SIG-M5 treated with dmso at 0.1 percent for 504 hours (cell line): ENCODE measurements around the gene ZNF775.

Experiments
- DNase-seq: peaks from one replicate; lab custom pipeline; 2025; ENCODE audit not compliant: unreplicated experiment; lab: John Stamatoyannopoulos, UW

ZNF775 gene

DNA sequence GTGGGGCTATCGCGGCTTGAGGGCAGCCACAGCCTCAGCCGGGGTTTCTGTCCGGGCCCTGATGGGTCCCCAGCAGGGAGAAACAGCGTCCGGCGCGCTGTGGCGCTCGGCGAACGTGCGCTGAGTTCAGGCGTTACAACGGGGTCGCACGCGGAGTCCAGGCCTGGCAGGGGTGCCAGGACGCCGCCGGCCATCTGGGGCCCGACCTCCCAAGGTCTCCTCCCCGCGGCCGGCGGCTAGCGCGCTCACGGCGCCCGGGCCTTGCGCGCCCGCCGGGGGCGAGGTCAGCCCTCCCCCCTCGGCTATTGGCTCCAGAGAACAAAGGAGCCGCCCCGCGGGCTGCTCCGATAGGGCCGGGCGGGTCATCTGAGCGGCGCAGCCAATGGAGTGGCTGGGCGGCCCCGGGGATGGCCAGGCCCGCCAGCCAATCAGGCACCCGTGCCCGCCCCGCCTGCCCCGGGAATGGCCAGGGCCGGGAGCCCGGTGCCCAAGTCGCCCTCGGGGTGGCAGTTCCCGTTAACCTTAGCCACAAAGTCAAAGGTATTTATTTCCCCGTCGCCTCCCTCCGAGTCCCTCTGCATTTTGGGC, at the start of gene ZNF775:
ZNF775 (plus strand) TSS at position 478 of the 588 bp plus-strand sequence. CDS start 9,141 bp downstream, outside the sequence.
- peak; percentile 91 for DNase-seq

GRCh38 chr7:150329331-150330120, 49.6 kb upstream of the ZNF775 start:
- no peak for DNase-seq

DNA sequence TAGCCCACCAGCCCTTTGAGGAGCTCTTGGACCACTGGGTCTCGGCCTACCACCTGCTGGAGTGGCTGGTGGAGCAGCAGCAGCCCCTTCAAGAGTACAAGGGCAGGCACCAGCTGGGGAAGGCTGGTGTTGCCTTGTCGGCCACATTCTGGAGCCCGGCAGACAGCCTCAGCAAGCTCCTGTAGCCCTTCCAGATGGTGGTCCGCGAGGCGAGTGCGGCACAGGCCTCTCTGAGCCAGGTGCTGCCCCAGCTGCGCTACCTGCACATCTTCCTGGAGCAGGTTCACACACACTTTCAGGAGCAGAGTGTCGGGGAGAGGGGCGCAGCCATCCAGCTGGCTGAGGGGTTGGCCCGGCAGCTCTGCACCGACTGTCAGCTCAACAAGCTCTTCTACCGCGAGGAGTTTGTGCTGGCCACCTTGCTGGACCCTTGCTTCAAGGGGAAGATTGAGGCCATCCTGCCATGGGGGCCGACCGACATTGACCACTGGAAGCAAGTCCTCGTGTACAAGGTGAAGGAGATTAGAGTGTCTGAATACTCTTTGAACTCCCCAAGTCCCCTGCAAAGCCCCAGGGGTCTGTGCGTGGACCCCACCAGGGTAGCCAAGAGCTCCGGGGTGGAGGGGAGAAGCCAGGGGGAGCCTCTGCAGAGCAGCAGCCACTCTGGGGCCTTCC, 48.8 kb upstream of the ZNF775 start:
- no peak for DNase-seq

GRCh38 chr7:150332852-150333635, 46.1 kb upstream of the ZNF775 start:
- DNase-seq, result no peak

GRCh38 chr7:150333659-150334058, 45.5 kb upstream of the ZNF775 start:
- DNase-seq, result no peak

DNA sequence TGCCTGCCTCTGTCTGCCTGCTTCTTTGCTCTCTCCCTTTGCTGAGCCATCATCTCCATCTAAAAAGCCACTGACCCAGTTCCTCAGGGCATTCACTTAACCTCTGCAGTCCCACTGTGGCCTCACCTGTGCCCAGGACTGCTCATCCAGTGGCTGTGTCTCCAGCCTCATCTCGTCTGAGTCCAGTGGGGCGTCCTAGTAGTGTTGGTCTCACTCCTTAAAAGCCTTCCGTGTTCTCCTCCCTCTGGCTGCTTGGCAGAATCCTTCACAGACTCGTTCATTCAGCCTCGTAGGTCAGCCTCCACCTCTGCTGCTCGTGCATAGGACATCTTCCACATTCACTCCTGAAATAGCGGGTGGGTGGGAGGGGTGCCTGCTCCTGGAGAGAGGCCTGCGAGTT, 45.0 kb upstream of the ZNF775 start:
- no peak for DNase-seq

GRCh38 chr7:150335108-150335773, 43.9 kb upstream of the ZNF775 start:
- DNase-seq, result no peak

DNA sequence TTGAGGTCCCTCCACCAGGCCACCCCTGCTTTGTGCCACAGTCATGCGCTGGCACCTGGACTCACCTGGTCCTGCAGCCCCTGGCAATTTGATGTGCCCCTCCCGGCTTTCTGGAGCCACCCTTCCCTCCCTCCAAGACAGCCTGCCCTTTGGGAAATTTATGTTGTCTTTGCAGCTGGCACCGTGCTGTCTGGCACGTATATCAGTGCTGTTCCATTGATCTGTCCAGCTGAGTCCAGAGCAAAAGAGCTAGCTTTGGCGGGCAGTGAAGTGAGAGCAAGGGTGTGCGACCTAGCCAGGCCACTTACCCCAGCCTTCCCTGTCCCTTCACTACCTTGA, 43.4 kb upstream of the ZNF775 start:
- DNase-seq, result no peak

DNA sequence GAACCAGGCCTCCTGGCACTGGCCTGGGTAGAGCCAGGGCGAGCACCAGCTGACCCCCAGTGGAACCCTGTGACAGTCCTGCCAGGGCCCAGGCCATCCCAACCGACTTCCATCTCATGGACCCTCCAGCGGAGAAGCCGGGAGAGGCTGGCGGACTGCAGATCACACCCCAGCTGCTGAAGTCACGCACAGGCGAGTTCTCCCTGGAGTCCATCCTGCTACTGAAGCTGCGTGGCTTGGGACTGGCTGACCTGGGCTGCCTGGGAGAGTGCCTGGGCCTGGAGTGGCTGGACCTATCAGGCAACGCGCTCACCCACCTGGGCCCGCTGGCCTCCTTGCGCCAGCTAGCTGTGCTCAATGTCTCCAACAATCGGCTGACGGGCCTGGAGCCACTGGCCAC, 42.4 kb upstream of the ZNF775 start:
- DNase-seq, result no peak

DNA sequence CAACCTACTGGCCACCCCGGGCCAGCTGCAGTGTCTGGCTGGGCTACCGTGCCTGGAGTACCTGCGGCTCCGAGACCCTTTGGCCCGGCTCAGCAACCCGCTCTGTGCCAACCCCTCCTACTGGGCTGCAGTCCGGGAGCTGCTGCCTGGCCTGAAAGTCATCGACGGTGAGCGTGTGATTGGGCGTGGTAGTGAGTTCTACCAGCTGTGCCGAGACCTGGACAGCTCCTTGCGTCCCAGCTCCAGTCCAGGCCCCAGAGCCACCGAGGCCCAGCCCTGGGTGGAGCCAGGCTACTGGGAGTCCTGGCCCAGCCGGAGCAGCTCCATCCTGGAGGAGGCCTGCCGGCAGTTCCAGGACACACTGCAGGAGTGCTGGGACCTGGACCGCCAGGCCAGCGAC, 42.0 kb upstream of the ZNF775 start:
- no peak for DNase-seq

GRCh38 chr7:150337659-150338081, 41.5 kb upstream of the ZNF775 start:
- DNase-seq, result no peak

DNA sequence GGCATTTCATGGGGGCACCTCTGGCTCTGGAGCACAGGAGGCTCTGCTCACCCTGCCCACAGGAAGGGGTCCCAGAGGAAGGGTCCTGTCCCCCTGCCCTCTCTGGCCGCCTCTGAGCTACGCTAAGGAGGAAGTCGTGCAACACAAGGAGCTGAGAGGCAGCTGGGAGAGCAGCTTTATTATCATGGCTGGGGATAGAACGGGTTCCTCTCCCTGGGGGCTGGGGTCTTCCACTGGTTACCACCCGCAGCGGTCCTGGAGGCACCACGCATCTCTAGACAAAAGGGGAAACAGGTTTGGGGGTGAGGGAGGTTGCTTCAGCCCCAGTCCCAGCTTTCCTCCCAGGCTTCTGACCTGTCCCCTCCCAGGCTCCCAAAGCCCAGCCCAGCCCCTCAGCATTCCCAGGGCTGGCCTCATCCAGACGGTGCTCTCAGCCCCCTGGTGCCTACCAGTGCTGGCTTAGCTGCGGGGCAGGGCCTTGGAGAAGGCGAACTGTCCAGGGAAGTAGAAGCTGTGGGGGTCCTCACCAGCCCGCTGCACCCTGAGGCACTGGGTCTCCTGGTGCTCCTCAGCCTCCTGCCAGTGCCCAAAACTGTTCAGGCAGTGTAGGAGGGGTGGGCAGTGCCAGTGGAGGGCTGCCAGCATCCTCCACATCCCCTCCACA, 40.8 kb upstream of the ZNF775 start:
- DNase-seq, result no peak

GRCh38 chr7:150339409-150339809, 39.7 kb upstream of the ZNF775 start:
- DNase-seq, result no peak

- no peak for DNase-seq
These were observed 38.9 kb upstream of the ZNF775 start for GRCh38 chr7:150340024-150340749.

- no peak for DNase-seq
These were observed 38.3 kb upstream of the ZNF775 start for GRCh38 chr7:150340875-150341262.

- no peak for DNase-seq
These were observed 37.6 kb upstream of the ZNF775 start, which contains the start of gene RARRES2 for GRCh38 chr7:150341263-150342120. TSS of gene RARRES2 (minus strand) at chr7:150341629. CDS start at chr7:150340609, 1,020 bp downstream.

- DNase-seq, result no peak
These were observed 37.1 kb upstream of the ZNF775 start for GRCh38 chr7:150342121-150342408.

GRCh38 chr7:150343225-150343624, 35.9 kb upstream of the ZNF775 start:
- DNase-seq, result no peak

GRCh38 chr7:150344299-150344698, 34.8 kb upstream of the ZNF775 start:
- DNase-seq, result no peak
